ENCODE data around the gene CBLIF.
"Not testable (repeated sequence)": the region's sequence is repeated elsewhere in the genome, so short reads cannot be mapped to it uniquely, and the experiment has no call there.

The CBLIF gene

GRCh38 chr11:59791639-59792038 lies 53.7 kb downstream of the CBLIF start:
- no peak for DNase-seq

- DNase-seq: no peak
These were observed 57.5 kb downstream of the CBLIF start for GRCh38 chr11:59787816-59788215.

GRCh38 chr11:59787255-59787588 lies 58.1 kb downstream of the CBLIF start:
- DNase-seq: no peak

GRCh38 chr11:59785818-59786217 lies 59.5 kb downstream of the CBLIF start:
- no peak for DNase-seq

GRCh38 chr11:59784441-59784840 lies 60.9 kb downstream of the CBLIF start:
- DNase-seq: not testable (repeated sequence)

GRCh38 chr11:59783632-59784090 lies 61.6 kb downstream of the CBLIF start:
- DNase-seq: no peak

GRCh38 chr11:59782080-59782479 lies 63.2 kb downstream of the CBLIF start:
- no peak for DNase-seq

- DNase-seq: no peak
These were observed 65.8 kb downstream of the CBLIF start for GRCh38 chr11:59779487-59779886.
